Mesodermal cell (in vitro differentiated cells): ENCODE results near the gene ZNF234. TPM values are rescaled to one million over a fixed set of nuclear protein-coding genes. Genes with fewer than 3 reads are reported as not detected.
"Not testable (repeated sequence)": the region's sequence is repeated elsewhere in the genome, so short reads cannot be mapped to it uniquely, and the experiment has no call there.

Source experiments
- H3K27ac ChIP-seq: 2 replicates; pipeline ENCODE4 v1.7.0; 2013; ENCODE audit warnings: mild to moderate bottlenecking, low read depth, low read length, moderate library complexity; ENCODE audit not compliant: severe bottlenecking
- H3K36me3 ChIP-seq: 2 replicates; pipeline ENCODE4 v1.7.1; 2013; ENCODE audit warnings: mild to moderate bottlenecking, low read length, moderate library complexity; ENCODE audit not compliant: control insufficient read depth, insufficient read depth
- H3K4me1 ChIP-seq: one replicate; pipeline ENCODE4 v1.7.1; 2013; ENCODE audit warnings: mild to moderate bottlenecking, low read length; ENCODE audit not compliant: insufficient read depth, control insufficient read depth, poor library complexity, severe bottlenecking
- H3K4me3 ChIP-seq: 2 replicates; pipeline ENCODE4 v1.7.0; 2013; ENCODE audit warnings: low read length, control low read depth, mild to moderate bottlenecking; ENCODE audit not compliant: insufficient read depth, poor library complexity, severe bottlenecking; ENCODE audit errors: extremely low read depth
- H3K9me3 ChIP-seq: 2 replicates; pipeline ENCODE4 v1.7.1; 2013; ENCODE audit warnings: mild to moderate bottlenecking, low read length, moderate library complexity; ENCODE audit not compliant: control insufficient read depth
- WGBS, 2 experiments: methylation state at CpG; one replicate each; pipeline ENCODE4 v1.1.5; 2013; ENCODE audit warnings: missing lambda C conversion rate in 2 of 2; ENCODE audit not compliant: insufficient coverage in 2 of 2; 5-methylcytosine and 5-hydroxymethylcytosine counted together
- polyA plus RNA-seq, 2 experiments: library from polyadenylated mRNA; stranded (reverse); fragments of 50-300 nt; gene quantifications; one replicate each; pipeline ENCODE4 v1.2.3, GENCODE V29; 2013

Gene ZNF234
- polyA plus RNA-seq (2013, experiment 1 of 2): 5.2 TPM
- polyA plus RNA-seq (2013, experiment 2 of 2): 6.3 TPM

GRCh38 chr19:44141191-44142058, at the start of gene ZNF234:
TSS of gene ZNF234 (plus strand) at chr19:44141554. CDS start at chr19:44144633, 3,079 bp downstream.
- Histone ChIP-seq H3K36me3 (peaks cover 17% of the 10 kb centered on the region), H3K4me1 (peaks cover 3% of the 10 kb centered on the region), H3K27ac (peak within 1 kb of the TSS; percentile 53), H3K4me3 (peak within 1 kb of the TSS; percentile 96), H3K9me3 (no peaks in the 10 kb centered on the region)
- WGBS, 2 experiments: 1% methylated on average over 34 to 42 of the region's 52 CpGs

- Histone ChIP-seq H3K4me3 (no peak overlapping the region), H3K27ac (no peak overlapping the region), H3K9me3 (no peaks in the 10 kb centered on the region), H3K36me3 (peaks cover 11% of the 10 kb centered on the region), H3K4me1 (no peaks in the 10 kb centered on the region)
- 65 to 70% methylated on average over 2 of the region's 4 CpGs for WGBS, 2 experiments
Measured at GRCh38 chr19:44092108-44092507, 49.2 kb upstream of the ZNF234 start.

GRCh38 chr19:44093931-44094765, 47.2 kb upstream of the ZNF234 start, which contains the start of gene ZNF224:
TSS of gene ZNF224 (plus strand) at chr19:44094361. CDS start at chr19:44097874, 3,513 bp downstream.
- H3K27ac ChIP-seq: peak within 1 kb of the TSS; percentile 33
- no peaks in the 10 kb centered on the region for H3K4me1 ChIP-seq
- 0% methylated on average over 28 to 40 of the region's 50 CpGs for WGBS, 2 experiments
- no peaks in the 10 kb centered on the region for H3K9me3 ChIP-seq
- peak within 1 kb of the TSS; percentile 81 for H3K4me3 ChIP-seq
- H3K36me3 ChIP-seq: peaks cover 23% of the 10 kb centered on the region

- Histone ChIP-seq H3K36me3 (peaks cover 59% of the 10 kb centered on the region), H3K9me3 (peaks cover 28% of the 10 kb centered on the region), H3K4me3 (no peak overlapping the region), H3K4me1 (no peaks in the 10 kb centered on the region), H3K27ac (no peak overlapping the region)
- WGBS, 2 experiments: 85% methylated on average over 3 of the region's 3 CpGs
Measured at GRCh38 chr19:44107751-44108150, 33.6 kb upstream of the ZNF234 start.

- Histone ChIP-seq H3K27ac (no peak overlapping the region), H3K4me1 (no peaks in the 10 kb centered on the region), H3K4me3 (no peak overlapping the region), H3K36me3 (peaks cover 42% of the 10 kb centered on the region), H3K9me3 (peaks cover 28% of the 10 kb centered on the region)
Measured at GRCh38 chr19:44109458-44109857, 31.9 kb upstream of the ZNF234 start.

- WGBS, 2 experiments: 54 to 70% methylated on average over 11 to 14 of the region's 17 CpGs
- Histone ChIP-seq H3K36me3 (peaks cover 32% of the 10 kb centered on the region), H3K27ac (peak overlapping the region; percentile 81), H3K4me1 (no peaks in the 10 kb centered on the region), H3K4me3 (peak overlapping the region; percentile 96), H3K9me3 (peaks cover 18% of the 10 kb centered on the region)
Measured at GRCh38 chr19:44111910-44112463, 29.4 kb upstream of the ZNF234 start.

GRCh38 chr19:44112802-44113137, 28.6 kb upstream of the ZNF234 start:
- peak overlapping the region; percentile 96 for H3K4me3 ChIP-seq
- peak overlapping the region; percentile 81 for H3K27ac ChIP-seq
- H3K36me3 ChIP-seq: peaks cover 24% of the 10 kb centered on the region
- WGBS, 2 experiments: 0% methylated on average over 9 to 11 of the region's 11 CpGs
- peaks cover 10% of the 10 kb centered on the region for H3K9me3 ChIP-seq
- no peaks in the 10 kb centered on the region for H3K4me1 ChIP-seq

GRCh38 chr19:44113138-44113783, 28.1 kb upstream of the ZNF234 start, which contains the start of gene ZNF225:
TSS of gene ZNF225 (plus strand) at chr19:44113399. CDS start at chr19:44115828, 2,429 bp downstream.
- peak within 1 kb of the TSS; percentile 96 for H3K4me3 ChIP-seq
- peaks cover 23% of the 10 kb centered on the region for H3K36me3 ChIP-seq
- peak within 1 kb of the TSS; percentile 81 for H3K27ac ChIP-seq
- 0 to 1% methylated on average over 39 to 44 of the region's 44 CpGs for WGBS, 2 experiments
- peaks cover 5% of the 10 kb centered on the region for H3K9me3 ChIP-seq
- no peaks in the 10 kb centered on the region for H3K4me1 ChIP-seq

GRCh38 chr19:44113784-44114390, 27.5 kb upstream of the ZNF234 start:
- H3K9me3 ChIP-seq: peaks cover 4% of the 10 kb centered on the region
- WGBS, 2 experiments: 10 to 11% methylated on average over 12 to 13 of the region's 18 CpGs
- peak overlapping the region; percentile 63 for H3K27ac ChIP-seq
- peak overlapping the region; percentile 96 for H3K4me3 ChIP-seq
- H3K4me1 ChIP-seq: no peaks in the 10 kb centered on the region
- H3K36me3 ChIP-seq: peaks cover 23% of the 10 kb centered on the region

GRCh38 chr19:44121162-44121561, 20.2 kb upstream of the ZNF234 start:
- peaks cover 50% of the 10 kb centered on the region for H3K36me3 ChIP-seq
- not testable (repeated sequence) for H3K4me3 ChIP-seq, H3K4me1 ChIP-seq, H3K9me3 ChIP-seq, H3K27ac ChIP-seq
- 93% methylated on average over 3 of the region's 4 CpGs; no CpG with 5 or more reads in 1 of the 2 experiments for WGBS, 2 experiments
